Thyroid gland (tissue), 4 donors: Measurements from ENCODE around the gene COPS7A. TPM values are rescaled to one million over a fixed set of nuclear protein-coding genes. Genes with fewer than 3 reads are reported as not detected.
A peak's percentile ranks its signal among the peaks of the same experiment; 100 is the strongest.

ENCODE experiments used
- DNase-seq, 2 donors: peaks; one replicate each; pipeline ENCODE4 v3.0.0-alpha.2; 2019
- H3K27ac ChIP-seq, 3 donors: fragments of 200-600 bp; sonication (generic); 1 replicate in 2 of 3; 2 replicates in 1 of 3; pipeline ENCODE4 v1.5.1; 2016 to 2019; ENCODE audit warnings: mild to moderate bottlenecking in 1 of 3, moderate library complexity in 1 of 3
- H3K27me3 ChIP-seq: fragments of 200-600 bp; sonication (generic); one replicate; pipeline ENCODE4 v1.5.1; 2019
- H3K36me3 ChIP-seq, 2 donors: fragments of 200-600 bp; sonication (generic); one replicate each; pipeline ENCODE4 v1.5.1; 2016 to 2019
- H3K4me1 ChIP-seq, 2 donors: fragments of 200-600 bp; sonication (generic); one replicate each; pipeline ENCODE4 v1.5.1; 2017 to 2019
- H3K4me3 ChIP-seq, 3 donors: fragments of 200-600 bp; sonication (generic); replicated peaks in 1 of 3; 1 replicate in 2 of 3; 2 replicates in 1 of 3; pipeline ENCODE4 v1.5.1; 2016; ENCODE audit warnings: mild to moderate bottlenecking in 1 of 3
- H3K9me3 ChIP-seq: fragments of 200-600 bp; sonication (generic); one replicate; pipeline ENCODE4 v1.5.1; 2017
- POLR2A ChIP-seq, 2 donors: fragments of 450-650 bp; IDR thresholded peaks; one replicate each; pipeline ENCODE4 v1.6.1; 2017; ENCODE audit warnings: antibody characterized with exemption in 2 of 2, mild to moderate bottlenecking in 2 of 2, moderate library complexity in 1 of 2
- WGBS, 2 donors: methylation state at CpG; one replicate each; pipeline ENCODE4 v1.1.5; 2017; 5-methylcytosine and 5-hydroxymethylcytosine counted together
- intact Hi-C: fragments of 100-400 bp; cut with DNase I; formaldehyde crosslinking; loops from one replicate; pipeline ENCODE4 v1.15.1; 2023
- total RNA-seq, 4 donors: library from RNA; depleted of rRNA; stranded (reverse); fragments of >200 nt; gene quantifications; one replicate each; pipeline ENCODE4 v1.2.3, GENCODE V29; 2016
- TF ChIP-seq, protein P1 (sequence below), 6 experiments: fragments of 200-600 bp in 3 of 6; fragments of 450-650 bp in 3 of 6; sonication (generic) in 3 of 6; IDR thresholded peaks; one replicate each; pipeline ENCODE4 v1.5.1; 2016 to 2019; ENCODE audit warnings: antibody characterized with exemption in 6 of 6, mild to moderate bottlenecking in 2 of 6, inconsistent platforms in 1 of 6, moderate library complexity in 1 of 6

The COPS7A gene
- total RNA-seq, 4 donors from 2014 or later, result 44.5 to 86.7 (median 63.1) TPM

DNA sequence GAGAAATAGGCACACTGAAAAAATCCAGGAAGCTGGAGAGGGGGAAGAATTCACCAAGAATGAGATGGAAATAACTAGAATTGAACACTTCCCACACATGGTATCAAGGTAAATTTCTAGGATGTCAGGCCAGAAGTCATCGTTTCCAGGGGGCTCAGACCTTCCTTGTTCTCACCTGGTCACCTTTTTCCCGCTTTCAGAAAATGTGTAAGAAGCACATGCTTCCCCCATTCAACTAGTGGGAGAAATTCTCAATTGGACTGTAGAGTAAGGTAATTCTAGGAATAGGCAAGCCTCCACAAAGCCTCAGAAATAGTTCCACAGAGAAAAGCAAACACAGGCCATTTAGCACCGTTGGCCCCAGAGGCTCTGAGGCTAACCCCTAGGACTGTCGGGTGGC, 39.5 kb downstream of the COPS7A start:
- H3K9me3 ChIP-seq, result no peaks in the 10 kb centered on the region
- intact Hi-C loops, result no loop called here
- no peak overlapping the region for H3K4me3 ChIP-seq
- 69% methylated on average over 4 of the region's 4 CpGs for WGBS, 2 donors
- H3K4me1 ChIP-seq, result peaks cover 21 to 27% of the 10 kb centered on the region in 2 donors
- peak overlapping the region; percentile 75 to 97 (median 94) for H3K27ac ChIP-seq
- H3K36me3 ChIP-seq, result no peaks in the 10 kb centered on the region
- no peak for DNase-seq
- TF ChIP-seq POLR2A (IDR thresholded peaks at IDR 0.05), result no peak
- TF ChIP-seq, protein P1, sequence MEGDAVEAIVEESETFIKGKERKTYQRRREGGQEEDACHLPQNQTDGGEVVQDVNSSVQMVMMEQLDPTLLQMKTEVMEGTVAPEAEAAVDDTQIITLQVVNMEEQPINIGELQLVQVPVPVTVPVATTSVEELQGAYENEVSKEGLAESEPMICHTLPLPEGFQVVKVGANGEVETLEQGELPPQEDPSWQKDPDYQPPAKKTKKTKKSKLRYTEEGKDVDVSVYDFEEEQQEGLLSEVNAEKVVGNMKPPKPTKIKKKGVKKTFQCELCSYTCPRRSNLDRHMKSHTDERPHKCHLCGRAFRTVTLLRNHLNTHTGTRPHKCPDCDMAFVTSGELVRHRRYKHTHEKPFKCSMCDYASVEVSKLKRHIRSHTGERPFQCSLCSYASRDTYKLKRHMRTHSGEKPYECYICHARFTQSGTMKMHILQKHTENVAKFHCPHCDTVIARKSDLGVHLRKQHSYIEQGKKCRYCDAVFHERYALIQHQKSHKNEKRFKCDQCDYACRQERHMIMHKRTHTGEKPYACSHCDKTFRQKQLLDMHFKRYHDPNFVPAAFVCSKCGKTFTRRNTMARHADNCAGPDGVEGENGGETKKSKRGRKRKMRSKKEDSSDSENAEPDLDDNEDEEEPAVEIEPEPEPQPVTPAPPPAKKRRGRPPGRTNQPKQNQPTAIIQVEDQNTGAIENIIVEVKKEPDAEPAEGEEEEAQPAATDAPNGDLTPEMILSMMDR (IDR thresholded peaks at IDR 0.05), result no peak
- no peaks in the 10 kb centered on the region for H3K27me3 ChIP-seq

GRCh38 chr12:6764011-6764828, 40.4 kb downstream of the COPS7A start:
- 1 to 2% methylated on average over 16 of the region's 16 CpGs for WGBS, 2 donors
- intact Hi-C loops, result no loop called here
- Histone ChIP-seq H3K27me3 (no peaks in the 10 kb centered on the region), H3K27ac (peak overlapping the region; percentile 75 to 97 (median 94)), H3K4me3 (peak overlapping the region in 1 of 3 donors; percentile 25), H3K9me3 (no peaks in the 10 kb centered on the region), H3K36me3 (no peaks in the 10 kb centered on the region), H3K4me1 (peaks cover 26 to 34% of the 10 kb centered on the region in 2 donors)
- TF ChIP-seq POLR2A (IDR thresholded peaks at IDR 0.05), result peak in 1 of 2 donors; percentile 78
- TF ChIP-seq, protein P1 (IDR thresholded peaks at IDR 0.05), result no peak
- DNase-seq, result peak; percentile 97 to 98

GRCh38 chr12:6765048-6765633, 41.3 kb downstream of the COPS7A start:
- peaks cover 26 to 40% of the 10 kb centered on the region in 2 donors for H3K4me1 ChIP-seq

DNA sequence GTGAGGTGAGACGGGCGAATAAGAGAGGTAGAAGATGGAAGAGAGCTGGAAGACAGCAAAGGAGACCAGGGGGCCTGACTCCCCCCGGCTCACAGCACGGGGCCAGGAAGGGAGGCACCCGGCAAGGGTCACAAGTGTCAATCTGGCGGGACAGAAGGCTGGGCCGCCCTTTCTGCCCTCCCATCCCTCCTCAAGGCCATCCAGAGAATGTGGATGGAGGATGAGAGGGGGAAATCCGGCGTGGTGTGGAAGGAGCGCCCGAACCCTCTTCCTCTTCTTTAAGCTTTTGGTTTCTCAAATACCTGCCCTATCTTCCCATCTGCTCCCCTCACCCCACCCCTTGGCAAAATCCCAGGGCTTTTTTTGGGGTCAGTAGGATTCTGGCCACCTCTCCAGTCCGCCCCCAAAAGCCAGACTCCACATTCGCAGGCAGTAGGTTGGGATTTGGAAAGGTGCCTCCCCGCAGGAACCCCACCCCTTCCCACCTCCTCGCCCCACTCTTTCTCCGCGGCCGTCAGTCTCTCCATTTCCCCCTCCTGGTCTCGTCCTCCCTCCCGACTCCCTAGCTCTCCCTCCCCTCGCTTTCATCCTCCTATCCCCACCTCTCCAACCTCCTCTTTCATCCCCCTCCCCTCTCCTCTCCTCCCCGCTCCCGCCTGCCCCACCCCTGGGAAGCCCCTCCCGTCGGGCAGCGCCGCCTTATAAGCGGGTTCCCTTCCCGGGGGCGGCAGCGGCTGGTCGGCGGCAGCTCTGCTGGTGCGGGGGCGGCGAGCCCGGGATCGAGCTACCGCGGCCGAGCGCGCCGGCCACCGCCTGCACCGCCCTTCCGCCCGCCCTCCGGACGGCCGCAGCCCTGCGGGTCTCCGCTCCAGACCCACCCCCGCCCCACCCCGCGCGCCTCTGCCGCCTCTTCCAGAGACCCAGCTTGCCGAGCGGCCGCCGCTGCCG, 42.1 kb downstream of the COPS7A start, which contains the start of gene PTMS:
PTMS (plus strand) TSS at position 730 of the 948 bp plus-strand sequence. CDS start 343 bp downstream, outside the sequence.
- H3K4me1 ChIP-seq, result peaks cover 26 to 40% of the 10 kb centered on the region in 2 donors
- H3K27ac ChIP-seq, result peak within 1 kb of the TSS; percentile 75 to 97 (median 94)
- peak within 1 kb of the TSS; percentile 47 to 89 (median 69) for H3K4me3 ChIP-seq
- TF ChIP-seq, protein P1 (IDR thresholded peaks at IDR 0.05), result no peak
- TF ChIP-seq POLR2A (IDR thresholded peaks at IDR 0.05), result peak; percentile 58 to 91
- 4 to 6% methylated on average over 25 to 28 of the region's 63 CpGs for WGBS, 2 donors
- no peaks in the 10 kb centered on the region for H3K9me3 ChIP-seq
- intact Hi-C loops, result no loop called here
- peaks cover 4 to 11% of the 10 kb centered on the region in 2 donors for H3K36me3 ChIP-seq
- DNase-seq, result peak; percentile 76 to 82
- H3K27me3 ChIP-seq, result no peaks in the 10 kb centered on the region

More at GRCh38 chr12:6765048-6765633, 41.3 kb downstream of the COPS7A start:
- peaks cover 4 to 5% of the 10 kb centered on the region in 2 donors for H3K36me3 ChIP-seq
- H3K27me3 ChIP-seq, result no peaks in the 10 kb centered on the region
- intact Hi-C loops, result no loop called here
- 26 to 29% methylated on average over 7 of the region's 7 CpGs for WGBS, 2 donors
- DNase-seq, result no peak
- peak overlapping the region; percentile 75 to 97 (median 94) for H3K27ac ChIP-seq
- TF ChIP-seq POLR2A (IDR thresholded peaks at IDR 0.05), result no peak
- TF ChIP-seq, protein P1 (IDR thresholded peaks at IDR 0.05), result no peak
- peak overlapping the region in 1 of 3 donors; percentile 69 for H3K4me3 ChIP-seq
- no peaks in the 10 kb centered on the region for H3K9me3 ChIP-seq
